Ovary (tissue), 3 donors: ENCODE data around the gene PRKG1.

Experiments used
- EP300 ChIP-seq: sonication (generic); formaldehyde crosslinking; IDR thresholded peaks from one replicate; pipeline ENCODE4 v1.6.1; 2017; ENCODE audit warnings: antibody characterized with exemption
- POLR2A ChIP-seq: fragments of 450-650 bp; IDR thresholded peaks from one replicate; pipeline ENCODE4 v1.6.1; 2017; ENCODE audit warnings: antibody characterized with exemption, mild to moderate bottlenecking, moderate library complexity
- TF ChIP-seq, protein P1 (sequence below), 3 donors: fragments of 450-650 bp in 2 of 3; fragments of 200-600 bp in 1 of 3; IDR thresholded peaks; one replicate each; pipeline versions ENCODE4 v1.5.1 to v1.8.0; 2016 to 2022; ENCODE audit warnings: antibody characterized with exemption in 3 of 3, mild to moderate bottlenecking in 1 of 3
- donor health status: DM: no; HTN: no; CAD: no.

DNA sequence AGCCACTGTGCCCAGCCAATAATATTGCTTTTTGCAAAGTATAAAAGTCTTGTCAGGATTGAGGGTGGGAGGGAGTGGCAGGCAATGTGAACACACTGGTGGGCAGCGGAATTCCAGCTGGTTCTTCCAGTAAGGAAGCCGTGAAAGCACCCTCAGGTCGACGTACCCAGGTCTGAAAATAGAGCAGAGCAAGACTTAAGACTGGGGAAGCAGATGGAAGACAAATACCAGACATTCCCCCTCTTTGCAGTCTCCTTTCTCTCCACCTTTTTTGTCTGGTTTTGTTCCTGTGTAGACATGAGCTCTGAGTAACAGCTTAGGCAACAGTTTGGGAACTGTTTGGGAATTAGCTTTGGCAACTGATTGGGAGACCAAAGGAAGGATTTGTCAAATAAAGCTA, 642.7 kb downstream of the PRKG1 start:
- TF ChIP-seq, protein P1, sequence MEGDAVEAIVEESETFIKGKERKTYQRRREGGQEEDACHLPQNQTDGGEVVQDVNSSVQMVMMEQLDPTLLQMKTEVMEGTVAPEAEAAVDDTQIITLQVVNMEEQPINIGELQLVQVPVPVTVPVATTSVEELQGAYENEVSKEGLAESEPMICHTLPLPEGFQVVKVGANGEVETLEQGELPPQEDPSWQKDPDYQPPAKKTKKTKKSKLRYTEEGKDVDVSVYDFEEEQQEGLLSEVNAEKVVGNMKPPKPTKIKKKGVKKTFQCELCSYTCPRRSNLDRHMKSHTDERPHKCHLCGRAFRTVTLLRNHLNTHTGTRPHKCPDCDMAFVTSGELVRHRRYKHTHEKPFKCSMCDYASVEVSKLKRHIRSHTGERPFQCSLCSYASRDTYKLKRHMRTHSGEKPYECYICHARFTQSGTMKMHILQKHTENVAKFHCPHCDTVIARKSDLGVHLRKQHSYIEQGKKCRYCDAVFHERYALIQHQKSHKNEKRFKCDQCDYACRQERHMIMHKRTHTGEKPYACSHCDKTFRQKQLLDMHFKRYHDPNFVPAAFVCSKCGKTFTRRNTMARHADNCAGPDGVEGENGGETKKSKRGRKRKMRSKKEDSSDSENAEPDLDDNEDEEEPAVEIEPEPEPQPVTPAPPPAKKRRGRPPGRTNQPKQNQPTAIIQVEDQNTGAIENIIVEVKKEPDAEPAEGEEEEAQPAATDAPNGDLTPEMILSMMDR (IDR thresholded peaks at IDR 0.05): no peak
- no peak for TF ChIP-seq POLR2A
- no peak for TF ChIP-seq EP300
